ENCODE results near the gene FN1.
"Not testable (repeated sequence)": the region's sequence is repeated elsewhere in the genome, so short reads cannot be mapped to it uniquely, and the experiment has no call there.

DNA sequence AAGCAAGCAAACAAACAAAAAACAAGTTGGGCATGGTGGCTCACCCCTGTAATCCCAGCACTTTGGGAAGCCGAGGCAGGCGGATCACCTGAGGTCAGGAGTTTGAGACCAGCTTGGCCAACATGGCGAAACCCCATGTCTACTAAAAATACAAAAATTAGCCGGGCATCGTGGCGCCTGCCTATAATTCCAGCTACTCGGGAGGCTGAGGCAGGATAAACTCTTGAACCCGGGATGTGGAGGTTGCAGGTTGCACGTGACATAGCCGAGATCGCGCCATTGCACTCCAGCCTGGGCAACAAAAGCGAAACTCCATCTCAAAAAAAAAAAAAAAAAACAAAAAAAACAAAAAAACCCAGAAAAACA lies 124.6 kb downstream of the FN1 start:
- not testable (repeated sequence) for TF ChIP-seq ZNF548 (tag by site-specific recombination; IDR thresholded peaks at IDR 0.05); ZNF311 (tag by site-specific recombination; IDR thresholded peaks at IDR 0.05; ENCODE audit: borderline replicate concordance); ZNF274 (IDR thresholded peaks at IDR 0.05; ENCODE audit: low read length); ZNF274 (tag by site-specific recombination; IDR thresholded peaks at IDR 0.05; ENCODE audit: borderline replicate concordance); SP2 (tag by site-specific recombination; IDR thresholded peaks at IDR 0.05); ZNF157 (tag by site-specific recombination; IDR thresholded peaks at IDR 0.05); ZFP69B (tag by site-specific recombination; IDR thresholded peaks at IDR 0.05)
- TF ChIP-seq, protein P1, sequence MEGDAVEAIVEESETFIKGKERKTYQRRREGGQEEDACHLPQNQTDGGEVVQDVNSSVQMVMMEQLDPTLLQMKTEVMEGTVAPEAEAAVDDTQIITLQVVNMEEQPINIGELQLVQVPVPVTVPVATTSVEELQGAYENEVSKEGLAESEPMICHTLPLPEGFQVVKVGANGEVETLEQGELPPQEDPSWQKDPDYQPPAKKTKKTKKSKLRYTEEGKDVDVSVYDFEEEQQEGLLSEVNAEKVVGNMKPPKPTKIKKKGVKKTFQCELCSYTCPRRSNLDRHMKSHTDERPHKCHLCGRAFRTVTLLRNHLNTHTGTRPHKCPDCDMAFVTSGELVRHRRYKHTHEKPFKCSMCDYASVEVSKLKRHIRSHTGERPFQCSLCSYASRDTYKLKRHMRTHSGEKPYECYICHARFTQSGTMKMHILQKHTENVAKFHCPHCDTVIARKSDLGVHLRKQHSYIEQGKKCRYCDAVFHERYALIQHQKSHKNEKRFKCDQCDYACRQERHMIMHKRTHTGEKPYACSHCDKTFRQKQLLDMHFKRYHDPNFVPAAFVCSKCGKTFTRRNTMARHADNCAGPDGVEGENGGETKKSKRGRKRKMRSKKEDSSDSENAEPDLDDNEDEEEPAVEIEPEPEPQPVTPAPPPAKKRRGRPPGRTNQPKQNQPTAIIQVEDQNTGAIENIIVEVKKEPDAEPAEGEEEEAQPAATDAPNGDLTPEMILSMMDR (tag by site-specific recombination; IDR thresholded peaks at IDR 0.05) = not testable (repeated sequence)
